ENCODE measurements around the gene NPAP1.
"Not testable (repeated sequence)": the region's sequence is repeated elsewhere in the genome, so short reads cannot be mapped to it uniquely, and the experiment has no call there.

NPAP1 gene

GRCh38 chr15:24678485-24678884 lies 2.9 kb downstream of the NPAP1 start:
- TF ChIP-seq Cebpa-rat (IDR thresholded peaks at IDR 0.05): no peak

GRCh38 chr15:24682002-24682401 lies 6.4 kb downstream of the NPAP1 start:
- no peak overlapping the region for H3K27ac ChIP-seq
- H3K4me3 ChIP-seq: no peak overlapping the region
- H3K27me3 ChIP-seq: no peaks in the 10 kb centered on the region
- TF ChIP-seq Cebpa-rat (IDR thresholded peaks at IDR 0.05): no peak
- peaks cover 0 to 6% (median 0%) of the 10 kb centered on the region in 10 experiments; a peak in 1 of 20 replicates for H3K4me1 ChIP-seq
- H3K9ac ChIP-seq: no peak overlapping the region
- H3K4me2 ChIP-seq: no peak overlapping the region
- H3K9me3 ChIP-seq (replicated peaks in 1 of 11): peaks cover 0 to 2% (median 0%) of the 10 kb centered on the region in 11 experiments; a peak in 1 of 22 replicates
- no peaks in the 10 kb centered on the region for H3K36me3 ChIP-seq
- H4K20me1 ChIP-seq: no peaks in the 10 kb centered on the region

More at GRCh38 chr15:24678485-24678884, 2.9 kb downstream of the NPAP1 start:
- Histone ChIP-seq H3K4me1 (peaks cover 0 to 6% (median 0%) of the 10 kb centered on the region in 10 experiments; a peak in 1 of 20 replicates), H3K9me3 (replicated peaks in 1 of 11) (peaks cover 15 to 24% (median 18%) of the 10 kb centered on the region in 11 experiments; a peak in 21 of 22 replicates), H3K4me2 (no peak overlapping the region), H3K9ac (no peak overlapping the region), H4K20me1 (no peaks in the 10 kb centered on the region), H3K36me3 (no peaks in the 10 kb centered on the region), H3K27ac (no peak overlapping the region), H3K27me3 (no peaks in the 10 kb centered on the region), H3K4me3 (no peak overlapping the region)

DNA sequence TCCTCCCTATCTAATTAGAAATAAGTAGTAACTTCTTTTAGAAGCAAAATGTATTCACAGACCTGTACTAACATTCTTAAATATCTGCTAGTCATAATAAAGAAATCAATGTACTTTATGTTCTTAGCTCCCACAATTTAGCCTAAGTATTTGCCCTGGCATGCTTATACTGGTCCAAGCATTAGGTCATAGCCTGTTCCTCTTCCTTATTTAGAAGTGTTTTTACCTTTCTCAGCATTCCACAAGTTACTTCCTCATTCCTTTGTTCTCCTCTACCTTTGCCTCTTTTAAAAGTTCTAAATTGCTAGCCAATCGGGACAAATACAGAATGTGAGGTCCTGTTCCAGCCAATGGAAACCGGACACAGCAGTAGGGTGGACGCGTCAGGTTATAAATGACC lies 7.3 kb downstream of the NPAP1 start:
- not testable (repeated sequence) for H3K4me3 ChIP-seq; H3K9ac ChIP-seq; H3K9me3 ChIP-seq (replicated peaks in 1 of 11); H3K4me1 ChIP-seq; H3K36me3 ChIP-seq; H3K27me3 ChIP-seq; H3K27ac ChIP-seq; H4K20me1 ChIP-seq
- 0 out of 22 replicates have a peak overlapping the region, but pooled peaks of 1 of the 11 experiments have one; percentile 7 for H3K4me2 ChIP-seq

- Histone ChIP-seq H3K36me3 (no peaks in the 10 kb centered on the region), H3K4me2 (no peak overlapping the region), H4K20me1 (no peaks in the 10 kb centered on the region), H3K4me3 (no peak overlapping the region), H3K4me1 (peaks cover 0 to 6% (median 0%) of the 10 kb centered on the region in 10 experiments; a peak in 1 of 20 replicates), H3K9me3 (replicated peaks in 1 of 11) (no peaks in the 10 kb centered on the region), H3K9ac (no peak overlapping the region), H3K27ac (no peak overlapping the region), H3K27me3 (no peaks in the 10 kb centered on the region)
- TF ChIP-seq Cebpa-rat (IDR thresholded peaks at IDR 0.05): no peak
These were observed 8.2 kb downstream of the NPAP1 start for GRCh38 chr15:24683736-24684135.

DNA sequence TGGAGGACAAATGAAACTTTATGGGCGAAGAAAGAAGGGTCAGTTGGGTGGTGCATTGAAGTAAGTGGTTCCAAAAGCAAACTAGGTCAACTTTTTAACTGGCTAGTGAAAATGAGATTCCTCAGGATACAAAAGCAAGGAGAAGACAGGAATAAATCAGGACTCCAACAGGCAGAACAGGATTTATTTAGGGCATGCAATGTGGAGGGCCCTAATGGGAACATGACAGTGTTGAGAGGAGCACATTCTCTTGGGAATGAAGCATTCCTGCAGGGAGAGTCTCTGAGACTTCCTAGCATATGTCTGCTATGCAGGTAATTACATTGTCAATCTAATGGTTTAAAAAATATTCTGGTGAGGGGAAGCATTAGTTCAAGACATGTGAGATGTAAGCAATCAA lies 8.7 kb downstream of the NPAP1 start:
- H3K4me1 ChIP-seq: peaks cover 0 to 6% (median 0%) of the 10 kb centered on the region in 10 experiments; a peak in 1 of 20 replicates
- no peaks in the 10 kb centered on the region for H3K27me3 ChIP-seq
- H3K36me3 ChIP-seq: no peaks in the 10 kb centered on the region
- H3K9ac ChIP-seq: no peak overlapping the region
- no peak overlapping the region for H3K4me3 ChIP-seq
- H3K4me2 ChIP-seq: no peak overlapping the region
- H4K20me1 ChIP-seq: no peaks in the 10 kb centered on the region
- H3K9me3 ChIP-seq (replicated peaks in 1 of 11): no peaks in the 10 kb centered on the region
- no peak overlapping the region for H3K27ac ChIP-seq
- TF ChIP-seq Cebpa-rat (IDR thresholded peaks at IDR 0.05): no peak

DNA sequence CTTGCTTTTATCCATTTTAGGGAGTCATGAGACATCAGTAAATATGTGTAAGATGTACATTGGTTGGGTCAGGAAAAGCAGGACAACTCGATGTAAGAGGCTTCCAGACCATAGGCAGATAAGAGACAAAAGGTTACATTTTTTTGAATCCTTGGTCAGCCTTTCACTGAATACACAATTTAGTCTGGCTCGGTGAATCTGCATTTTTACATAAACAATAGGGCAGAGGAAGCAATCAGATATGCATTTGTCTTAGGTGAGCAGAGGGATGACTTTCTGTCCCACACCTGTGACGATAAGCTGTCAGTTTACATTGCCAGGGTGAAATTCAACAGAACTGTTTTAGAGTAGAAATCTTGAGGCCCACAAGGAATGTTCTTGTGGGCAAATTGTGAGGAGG lies 20.6 kb downstream of the NPAP1 start:
- Histone ChIP-seq H4K20me1 (no peaks in the 10 kb centered on the region), H3K4me3 (no peak overlapping the region), H3K9ac (no peak overlapping the region), H3K4me1 (no peaks in the 10 kb centered on the region), H3K9me3 (replicated peaks in 1 of 11) (peaks cover 0 to 11% (median 0%) of the 10 kb centered on the region in 11 experiments; a peak in 1 of 22 replicates), H3K36me3 (no peaks in the 10 kb centered on the region), H3K27me3 (no peaks in the 10 kb centered on the region), H3K27ac (no peak overlapping the region), H3K4me2 (no peak overlapping the region)
- no peak for TF ChIP-seq Cebpa-rat (IDR thresholded peaks at IDR 0.05)

- no peak overlapping the region for H3K4me2 ChIP-seq
- no peak overlapping the region for H3K27ac ChIP-seq
- peaks cover 0 to 4% (median 0%) of the 10 kb centered on the region in 11 experiments; a peak in 1 of 22 replicates for H3K9me3 ChIP-seq (replicated peaks in 1 of 11)
- H4K20me1 ChIP-seq: no peaks in the 10 kb centered on the region
- no peaks in the 10 kb centered on the region for H3K27me3 ChIP-seq
- H3K36me3 ChIP-seq: no peaks in the 10 kb centered on the region
- no peak for TF ChIP-seq Cebpa-rat (IDR thresholded peaks at IDR 0.05)
- H3K4me3 ChIP-seq: no peak overlapping the region
- no peak overlapping the region for H3K9ac ChIP-seq
- H3K4me1 ChIP-seq: no peaks in the 10 kb centered on the region
These were observed 21.3 kb downstream of the NPAP1 start for GRCh38 chr15:24696842-24697241.

DNA sequence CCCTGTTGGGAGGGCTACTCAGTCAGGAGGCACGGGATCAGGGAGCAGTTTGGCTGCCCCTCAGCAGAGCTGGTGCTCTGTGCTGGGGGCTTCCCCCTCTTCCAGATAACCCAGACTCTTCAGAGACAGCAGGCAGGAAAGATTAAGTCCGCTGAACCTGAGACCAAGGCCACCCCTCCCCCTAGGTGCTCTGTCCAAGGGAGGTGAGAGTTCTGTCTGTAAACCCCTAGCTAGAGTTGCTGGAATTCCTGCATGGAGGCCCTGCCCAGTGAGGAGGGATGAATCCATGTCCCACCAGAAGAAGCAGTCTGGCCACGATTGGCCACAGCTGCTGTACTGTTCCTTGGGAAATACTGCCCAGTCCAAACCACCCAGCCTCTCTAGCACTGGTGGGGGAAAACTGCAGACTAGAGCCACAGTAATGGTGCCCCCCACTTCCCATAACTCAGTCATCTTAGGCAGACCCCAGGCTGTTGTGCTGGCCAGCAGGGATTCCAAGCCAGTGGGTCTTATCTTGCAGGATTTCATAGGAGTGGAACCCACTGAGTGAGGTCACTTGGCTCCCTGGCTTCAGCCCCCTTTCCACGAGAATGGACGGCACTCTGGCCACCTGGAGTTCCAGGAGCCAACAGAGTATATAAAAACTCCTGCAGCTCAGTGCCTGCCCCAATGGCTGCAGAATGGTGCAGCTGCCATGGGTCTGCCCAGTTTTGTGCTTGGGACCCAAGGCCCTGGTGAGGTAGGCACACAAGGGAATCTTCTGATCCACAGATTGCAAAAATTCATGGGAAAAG lies 42.9 kb downstream of the NPAP1 start:
- H4K20me1 ChIP-seq: no peaks in the 10 kb centered on the region
- H3K36me3 ChIP-seq: no peaks in the 10 kb centered on the region
- H3K27me3 ChIP-seq: no peaks in the 10 kb centered on the region
- no peak overlapping the region for H3K4me2 ChIP-seq
- no peak overlapping the region for H3K4me3 ChIP-seq
- H3K9me3 ChIP-seq (replicated peaks in 1 of 11): peaks cover 0 to 6% (median 0%) of the 10 kb centered on the region in 11 experiments; a peak in 1 of 22 replicates
- TF ChIP-seq Cebpa-rat (IDR thresholded peaks at IDR 0.05): no peak
- no peaks in the 10 kb centered on the region for H3K4me1 ChIP-seq
- no peak overlapping the region for H3K27ac ChIP-seq
- no peak overlapping the region for H3K9ac ChIP-seq

- H3K4me1 ChIP-seq: no peaks in the 10 kb centered on the region
- H3K27me3 ChIP-seq: no peaks in the 10 kb centered on the region
- no peak overlapping the region for H3K4me3 ChIP-seq
- H3K9me3 ChIP-seq (replicated peaks in 1 of 11): peaks cover 0 to 15% (median 0%) of the 10 kb centered on the region in 11 experiments; a peak in 1 of 22 replicates
- no peak overlapping the region for H3K9ac ChIP-seq
- TF ChIP-seq Cebpa-rat (IDR thresholded peaks at IDR 0.05): no peak
- H3K4me2 ChIP-seq: no peak overlapping the region
- no peak overlapping the region for H3K27ac ChIP-seq
- H3K36me3 ChIP-seq: no peaks in the 10 kb centered on the region
- H4K20me1 ChIP-seq: no peaks in the 10 kb centered on the region
These were observed 54.2 kb downstream of the NPAP1 start for GRCh38 chr15:24729760-24730159.

Measured in BLaER1 treated with 17β-estradiol and CSF1 and Interleukin-3, amounts not matched to agents 10 nM and 100 nM (cell line).